ENCODE results near the gene ALPL. TPM values are rescaled to one million over a fixed set of nuclear protein-coding genes. Genes with fewer than 3 reads are reported as not detected.

Gene ALPL
- total and polyA plus RNA-seq, 10 donors = 19.5 to 222 (median 58.1) TPM

DNA sequence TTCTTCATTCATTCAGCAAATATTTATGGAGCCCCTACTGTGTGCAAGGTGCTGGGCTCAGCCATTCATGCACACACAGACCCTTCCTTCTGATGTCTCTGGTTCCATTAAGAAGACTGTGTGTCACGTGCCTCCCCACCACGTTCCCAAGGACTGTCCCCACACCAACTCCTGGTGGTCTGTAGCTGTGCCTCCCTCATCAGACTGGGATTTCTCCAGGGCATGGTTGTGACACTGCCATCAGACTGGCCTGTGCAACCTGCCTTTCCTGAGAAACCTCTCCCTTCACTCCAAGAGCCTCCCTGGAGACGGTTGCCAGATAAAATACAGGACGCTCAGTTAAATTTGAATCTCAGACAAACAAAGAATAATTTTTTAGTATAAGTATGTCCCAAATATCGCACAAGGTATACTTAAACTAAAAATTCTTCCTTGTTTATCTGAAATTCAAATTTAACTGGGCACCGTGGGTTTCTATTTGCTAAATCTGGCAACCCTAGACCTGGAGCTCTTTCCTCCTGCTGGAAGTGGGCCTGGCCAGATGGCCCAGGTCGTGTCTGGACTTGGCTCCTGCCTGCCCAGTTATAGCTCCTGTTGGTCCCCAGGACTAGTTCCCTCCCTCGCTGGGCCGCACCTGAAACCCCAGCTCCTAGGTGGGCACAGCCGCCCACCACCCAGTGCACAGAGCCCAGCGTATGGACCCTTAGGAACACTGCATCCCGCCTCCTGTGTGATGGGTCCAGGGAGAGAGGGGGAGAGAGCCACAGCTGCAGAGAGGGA lies 83.1 kb downstream of the ALPL start:
- 78 to 90% (median 87%) methylated on average over 8 to 12 of the region's 12 CpGs for WGBS, 5 donors
- intact Hi-C loops (cut with DNase I; ENCODE audit: low total_unique reads) = no loop called here
- peaks cover 0 to 91% (median 8%) of the 10 kb centered on the region in 7 donors for H3K27me3 ChIP-seq (replicated peaks in 1 of 7)

GRCh38 chr1:21593231-21593630 lies 84.0 kb downstream of the ALPL start:
- no peaks in the 10 kb centered on the region for H3K36me3 ChIP-seq

More for the DNA sequence above, 83.1 kb downstream of the ALPL start:
- no peak overlapping the region for H3K4me3 ChIP-seq
- TF ChIP-seq CTCF (IDR thresholded peaks at IDR 0.05 in 8 of 11, conservative IDR thresholded peaks at IDR 0.05 in 3 of 11) (no peak), POLR2AphosphoS5 (IDR thresholded peaks at IDR 0.05) (no peak), POLR2A (IDR thresholded peaks at IDR 0.05) (no peak)
- no peaks in the 10 kb centered on the region for H3K36me3 ChIP-seq
- H3K27ac ChIP-seq = no peak overlapping the region
- H3K4me1 ChIP-seq = peaks cover 0 to 31% (median 8%) of the 10 kb centered on the region in 6 donors
- no peak for DNase-seq
- H3K9me3 ChIP-seq = no peaks in the 10 kb centered on the region

GRCh38 chr1:21594501-21594900 lies 85.3 kb downstream of the ALPL start:
- H3K4me3 ChIP-seq = no peak overlapping the region
- WGBS, 5 donors = 73 to 87% (median 75%) methylated on average over 10 to 11 of the region's 11 CpGs
- H3K4me1 ChIP-seq = peaks cover 0 to 30% (median 8%) of the 10 kb centered on the region in 6 donors
- TF ChIP-seq CTCF (IDR thresholded peaks at IDR 0.05 in 8 of 11, conservative IDR thresholded peaks at IDR 0.05 in 3 of 11) = no peak
- peaks cover 0 to 93% (median 8%) of the 10 kb centered on the region in 7 donors for H3K27me3 ChIP-seq (replicated peaks in 1 of 7)
- no peaks in the 10 kb centered on the region for H3K9me3 ChIP-seq
- H3K36me3 ChIP-seq = no peaks in the 10 kb centered on the region
- H3K27ac ChIP-seq = no peak overlapping the region
- intact Hi-C loops (cut with DNase I; ENCODE audit: low total_unique reads) = no loop called here
- no peak for DNase-seq

More at GRCh38 chr1:21593231-21593630, 84.0 kb downstream of the ALPL start:
- TF ChIP-seq CTCF (IDR thresholded peaks at IDR 0.05 in 8 of 11, conservative IDR thresholded peaks at IDR 0.05 in 3 of 11) (no peak), POLR2A (IDR thresholded peaks at IDR 0.05) (no peak), POLR2AphosphoS5 (IDR thresholded peaks at IDR 0.05) (no peak)
- intact Hi-C loops (cut with DNase I; ENCODE audit: low total_unique reads) = no loop called here
- 76 to 91% (median 89%) methylated on average over 7 to 8 of the region's 8 CpGs for WGBS, 5 donors
- Histone ChIP-seq H3K27me3 (replicated peaks in 1 of 7) (peaks cover 0 to 92% (median 8%) of the 10 kb centered on the region in 7 donors), H3K27ac (no peak overlapping the region), H3K4me3 (no peak overlapping the region), H3K9me3 (no peaks in the 10 kb centered on the region), H3K4me1 (peaks cover 0 to 30% (median 8%) of the 10 kb centered on the region in 6 donors)
- DNase-seq = no peak
